Coronary artery (tissue), 2 donors: Measurements from ENCODE around the gene IQCH.

Experiments
- DNase-seq: peaks from one replicate; pipeline ENCODE4 v3.0.0-alpha.2; 2017; ENCODE audit warnings: low spot score
- H3K27ac ChIP-seq, 2 donors: fragments of 200-600 bp; sonication (generic); one replicate each; pipeline ENCODE4 v1.5.1; 2016 to 2019
- H3K4me3 ChIP-seq: fragments of 200-600 bp; sonication (generic); 2 replicates; pipeline ENCODE4 v1.5.1; 2016; ENCODE audit warnings: mild to moderate bottlenecking, moderate library complexity
- CTCF ChIP-seq: fragments of 200-600 bp; sonication (generic); IDR thresholded peaks from one replicate; pipeline ENCODE4 v1.5.1; 2019; ENCODE audit warnings: antibody characterized with exemption

Gene IQCH

GRCh38 chr15:67544475-67544874 lies 289.9 kb downstream of the IQCH start:
- Histone ChIP-seq H3K4me3 (no peak overlapping the region), H3K27ac (no peak overlapping the region)
- DNase-seq, result no peak
- TF ChIP-seq CTCF, result no peak

DNA sequence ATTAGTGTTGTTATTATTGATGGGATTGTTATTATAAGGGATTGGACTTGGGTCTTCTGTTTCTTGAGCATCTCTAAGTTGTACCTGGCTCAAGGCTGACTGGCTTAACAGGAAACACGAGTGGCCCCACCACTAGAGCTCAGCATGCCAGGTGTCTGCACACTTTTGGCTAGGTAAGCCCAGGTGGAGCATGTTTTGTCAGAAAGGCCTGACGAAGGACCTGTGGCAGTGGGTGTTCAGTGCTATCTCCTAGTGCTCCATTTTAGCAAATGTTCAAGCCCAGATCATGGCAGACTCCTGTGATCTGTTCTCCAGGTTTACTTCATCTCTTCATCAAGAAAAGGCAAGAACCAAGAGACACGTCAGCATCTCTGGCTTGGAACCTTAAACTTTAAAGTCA lies 291.3 kb downstream of the IQCH start:
- no peak for TF ChIP-seq CTCF
- no peak for DNase-seq
- no peak overlapping the region for H3K4me3 ChIP-seq
- no peak overlapping the region for H3K27ac ChIP-seq

DNA sequence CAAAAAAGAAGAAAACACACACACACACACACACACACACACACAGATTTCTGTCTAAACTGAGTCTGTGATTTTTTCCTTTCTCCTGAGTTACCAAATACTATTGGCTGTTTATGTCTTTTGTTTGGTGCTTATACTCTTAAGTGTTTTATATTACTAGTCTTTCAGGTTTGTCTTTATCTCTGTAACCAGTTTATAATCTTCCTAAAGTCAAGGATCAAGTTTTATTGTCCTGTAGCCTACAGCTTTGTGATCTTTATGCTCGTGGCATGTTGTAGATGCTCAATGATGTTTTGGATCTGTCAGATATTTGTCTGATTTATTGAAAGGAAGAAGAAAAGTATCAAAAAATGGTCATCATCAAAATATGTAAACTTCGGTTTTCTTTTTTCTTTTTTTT lies 292.5 kb downstream of the IQCH start:
- H3K4me3 ChIP-seq, result no peak overlapping the region
- DNase-seq, result no peak
- no peak for TF ChIP-seq CTCF
- no peak overlapping the region for H3K27ac ChIP-seq

GRCh38 chr15:67547836-67548235 lies 293.2 kb downstream of the IQCH start:
- DNase-seq, result no peak
- H3K4me3 ChIP-seq, result no peak overlapping the region
- no peak overlapping the region for H3K27ac ChIP-seq
- no peak for TF ChIP-seq CTCF

DNA sequence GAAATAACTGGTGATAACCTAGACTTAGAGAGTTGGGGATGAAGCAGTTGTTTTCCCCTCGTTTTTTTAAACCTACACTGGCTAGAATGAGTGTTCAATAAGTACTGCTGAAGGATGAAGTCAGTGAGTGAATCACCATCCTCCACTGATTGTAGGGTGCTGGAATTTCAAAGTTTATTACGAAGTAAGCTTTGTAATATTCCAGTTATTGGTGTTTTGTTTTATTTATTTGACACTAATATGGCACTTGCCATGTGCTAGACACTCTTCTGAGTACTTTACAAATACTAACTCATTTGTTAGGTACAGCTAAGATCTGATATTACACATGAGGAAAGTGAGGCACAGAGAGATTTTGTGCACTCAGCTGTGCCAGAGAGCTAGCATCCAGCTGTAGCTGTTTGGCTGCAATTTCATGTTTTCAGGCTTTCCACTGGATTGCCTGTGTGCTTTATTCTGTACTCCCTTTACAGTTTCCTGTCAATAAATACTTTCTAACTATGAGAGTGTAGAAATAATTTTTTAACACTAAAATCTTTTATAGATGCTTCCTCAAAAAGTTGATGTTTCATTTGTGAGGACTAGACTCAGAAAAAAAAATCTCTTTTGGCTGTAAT lies 293.8 kb downstream of the IQCH start:
- Histone ChIP-seq H3K4me3 (no peak overlapping the region), H3K27ac (no peak overlapping the region)
- no peak for DNase-seq
- TF ChIP-seq CTCF, result no peak

GRCh38 chr15:67548862-67549651 lies 294.5 kb downstream of the IQCH start:
- DNase-seq, result no peak
- no peak overlapping the region for H3K27ac ChIP-seq
- TF ChIP-seq CTCF, result no peak

DNA sequence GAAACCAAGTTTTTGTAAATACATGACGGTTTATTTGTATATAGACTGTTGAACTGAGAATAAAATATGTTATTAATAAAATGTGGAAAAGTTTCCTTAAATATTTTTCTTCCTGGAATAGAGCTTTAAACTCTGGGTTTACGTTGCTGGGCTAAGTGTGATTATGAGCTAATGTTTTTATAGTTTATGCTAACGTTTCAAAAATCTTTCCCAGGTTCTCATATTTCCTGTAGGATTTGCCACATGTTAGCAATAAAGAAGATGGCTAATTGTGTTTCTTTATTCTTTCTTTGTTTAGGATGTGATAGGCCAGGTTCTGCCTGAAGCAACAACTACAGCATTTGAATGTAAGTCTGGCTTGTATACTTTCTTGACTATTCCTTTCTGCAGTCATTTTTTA lies 295.1 kb downstream of the IQCH start:
- no peak for TF ChIP-seq CTCF
- Histone ChIP-seq H3K4me3 (no peak overlapping the region), H3K27ac (no peak overlapping the region)
- DNase-seq, result no peak

More at GRCh38 chr15:67548862-67549651, 294.5 kb downstream of the IQCH start:
- no peak overlapping the region for H3K4me3 ChIP-seq
